Measurements from ENCODE around the gene IYD.

The IYD gene

GRCh38 chr6:150355932-150356331 lies 12.9 kb upstream of the IYD start:
- H2BK120ac ChIP-seq (ENCODE audit: low read depth, low read length), result no peak overlapping the region
- no peak overlapping the region for H3K9ac ChIP-seq (ENCODE audit: low read depth, low read length, poor library complexity)
- H3K36me3 ChIP-seq (replicated peaks in 1 of 2; ENCODE audit: control insufficient read depth in 2 of 2, insufficient read depth in 2 of 2, low read length in 2 of 2), result no peaks in the 10 kb centered on the region
- peak overlapping the region; percentile 47 for H3K23ac ChIP-seq (ENCODE audit: low read depth, low read length, poor library complexity)
- H3K4me2 ChIP-seq (ENCODE audit: insufficient read depth, low read length, poor library complexity, severe bottlenecking), result no peak overlapping the region
- H2BK12ac ChIP-seq (ENCODE audit: low read length), result no peak overlapping the region
- H2AFZ ChIP-seq (ENCODE audit: low read length), result no peak overlapping the region
- no peak overlapping the region for H3K27ac ChIP-seq (replicated peaks; ENCODE audit: low read length)
- H3K4me1 ChIP-seq (ENCODE audit: control insufficient read depth in 2 of 2, insufficient read depth in 1 of 2, low read depth in 1 of 2, low read length in 2 of 2), result no peaks in the 10 kb centered on the region
- no peak overlapping the region for H4K8ac ChIP-seq (ENCODE audit: low read depth, low read length)
- H2AK5ac ChIP-seq (ENCODE audit: low read depth, low read length), result no peak overlapping the region
- no peak overlapping the region for H3K4me3 ChIP-seq (ENCODE audit: low read length in 2 of 2)
- WGBS, 2 donors (ENCODE audit: extremely low coverage in 2 of 2, insufficient read length in 2 of 2, insufficient replicate concordance in 1 of 2), result no CpG with 5 or more reads among the region's 4 CpGs
- no peak overlapping the region for H2BK15ac ChIP-seq (ENCODE audit: low read length)
- H3K18ac ChIP-seq (ENCODE audit: low read length), result peak overlapping the region; percentile 41
- no peak for DNase-seq (ENCODE audit: low spot score)
- H3K79me1 ChIP-seq (ENCODE audit: low read depth, low read length), result no peaks in the 10 kb centered on the region
- H4K91ac ChIP-seq (ENCODE audit: low read depth, low read length, poor library complexity), result no peak overlapping the region
- no peaks in the 10 kb centered on the region for H3K9me3 ChIP-seq (replicated peaks in 1 of 2; ENCODE audit: control insufficient read depth in 2 of 2, insufficient read depth in 1 of 2, low read depth in 1 of 2, low read length in 2 of 2)
- peak overlapping the region; percentile 78 for H3K14ac ChIP-seq (ENCODE audit: low read length)
- H3K4ac ChIP-seq (ENCODE audit: low read length), result peak overlapping the region; percentile 55
- H3K27me3 ChIP-seq (ENCODE audit: control insufficient read depth in 3 of 3, insufficient read depth in 3 of 3, low read depth in 1 of 3, low read length in 3 of 3), result peaks cover 0 to 10% (median 0%) of the 10 kb centered on the region in 3 experiments
- H2BK5ac ChIP-seq (ENCODE audit: low read length), result no peak overlapping the region

DNA sequence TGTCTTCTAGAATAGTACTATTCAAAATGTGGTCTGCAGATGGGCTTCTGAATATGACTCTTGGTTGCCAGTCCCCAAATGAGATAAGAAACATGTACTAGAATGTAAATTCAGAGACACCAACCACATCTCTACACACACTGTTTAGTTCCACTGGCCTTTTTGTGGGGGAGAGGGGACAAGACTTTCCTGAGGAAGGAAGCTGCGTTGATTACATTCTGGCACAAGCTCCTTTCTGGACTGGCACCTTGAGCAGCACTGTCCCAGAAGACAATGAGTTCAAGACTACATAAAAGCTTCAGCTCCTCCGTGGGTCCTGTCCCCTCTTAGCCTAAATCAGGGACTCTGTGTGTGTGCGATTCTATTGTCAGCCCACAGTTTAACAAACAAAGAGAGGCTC lies 6.9 kb upstream of the IYD start:
- H3K4ac ChIP-seq (ENCODE audit: low read length), result no peak overlapping the region
- H2BK15ac ChIP-seq (ENCODE audit: low read length), result no peak overlapping the region
- H3K4me1 ChIP-seq (ENCODE audit: control insufficient read depth in 2 of 2, insufficient read depth in 1 of 2, low read depth in 1 of 2, low read length in 2 of 2), result no peaks in the 10 kb centered on the region
- no peak overlapping the region for H3K27ac ChIP-seq (replicated peaks; ENCODE audit: low read length)
- H3K79me1 ChIP-seq (ENCODE audit: low read depth, low read length), result no peaks in the 10 kb centered on the region
- no peak overlapping the region for H4K91ac ChIP-seq (ENCODE audit: low read depth, low read length, poor library complexity)
- no peak overlapping the region for H2BK5ac ChIP-seq (ENCODE audit: low read length)
- H2BK12ac ChIP-seq (ENCODE audit: low read length), result no peak overlapping the region
- H3K27me3 ChIP-seq (ENCODE audit: control insufficient read depth in 3 of 3, insufficient read depth in 3 of 3, low read depth in 1 of 3, low read length in 3 of 3), result peaks cover 0 to 8% (median 0%) of the 10 kb centered on the region in 3 experiments
- no peak overlapping the region for H3K9ac ChIP-seq (ENCODE audit: low read depth, low read length, poor library complexity)
- H4K8ac ChIP-seq (ENCODE audit: low read depth, low read length), result no peak overlapping the region
- no peaks in the 10 kb centered on the region for H3K9me3 ChIP-seq (replicated peaks in 1 of 2; ENCODE audit: control insufficient read depth in 2 of 2, insufficient read depth in 1 of 2, low read depth in 1 of 2, low read length in 2 of 2)
- H3K18ac ChIP-seq (ENCODE audit: low read length), result no peak overlapping the region
- no peaks in the 10 kb centered on the region for H3K36me3 ChIP-seq (replicated peaks in 1 of 2; ENCODE audit: control insufficient read depth in 2 of 2, insufficient read depth in 2 of 2, low read length in 2 of 2)
- H2AFZ ChIP-seq (ENCODE audit: low read length), result no peak overlapping the region
- no peak overlapping the region for H3K4me2 ChIP-seq (ENCODE audit: insufficient read depth, low read length, poor library complexity, severe bottlenecking)
- no peak overlapping the region for H3K14ac ChIP-seq (ENCODE audit: low read length)
- DNase-seq (ENCODE audit: low spot score), result no peak
- no peak overlapping the region for H2AK5ac ChIP-seq (ENCODE audit: low read depth, low read length)
- WGBS, 2 donors (ENCODE audit: extremely low coverage in 2 of 2, insufficient read length in 2 of 2, insufficient replicate concordance in 1 of 2), result no CpG with 5 or more reads among the region's 3 CpGs
- H3K23ac ChIP-seq (ENCODE audit: low read depth, low read length, poor library complexity), result no peak overlapping the region
- H3K4me3 ChIP-seq (ENCODE audit: low read length in 2 of 2), result no peak overlapping the region
- no peak overlapping the region for H2BK120ac ChIP-seq (ENCODE audit: low read depth, low read length)

- no peak overlapping the region for H2BK15ac ChIP-seq (ENCODE audit: low read length)
- no peak overlapping the region for H3K4me2 ChIP-seq (ENCODE audit: insufficient read depth, low read length, poor library complexity, severe bottlenecking)
- H3K23ac ChIP-seq (ENCODE audit: low read depth, low read length, poor library complexity), result no peak overlapping the region
- H3K9ac ChIP-seq (ENCODE audit: low read depth, low read length, poor library complexity), result no peak overlapping the region
- H3K9me3 ChIP-seq (replicated peaks in 1 of 2; ENCODE audit: control insufficient read depth in 2 of 2, insufficient read depth in 1 of 2, low read depth in 1 of 2, low read length in 2 of 2), result no peaks in the 10 kb centered on the region
- H2BK120ac ChIP-seq (ENCODE audit: low read depth, low read length), result no peak overlapping the region
- no peak overlapping the region for H2AFZ ChIP-seq (ENCODE audit: low read length)
- H3K18ac ChIP-seq (ENCODE audit: low read length), result no peak overlapping the region
- H3K14ac ChIP-seq (ENCODE audit: low read length), result no peak overlapping the region
- no peaks in the 10 kb centered on the region for H3K79me1 ChIP-seq (ENCODE audit: low read depth, low read length)
- no peaks in the 10 kb centered on the region for H3K4me1 ChIP-seq (ENCODE audit: control insufficient read depth in 2 of 2, insufficient read depth in 1 of 2, low read depth in 1 of 2, low read length in 2 of 2)
- no CpG with 5 or more reads among the region's 2 CpGs for WGBS, 2 donors (ENCODE audit: extremely low coverage in 2 of 2, insufficient read length in 2 of 2, insufficient replicate concordance in 1 of 2)
- no peak overlapping the region for H3K4me3 ChIP-seq (ENCODE audit: low read length in 2 of 2)
- no peak overlapping the region for H4K8ac ChIP-seq (ENCODE audit: low read depth, low read length)
- no peak overlapping the region for H4K91ac ChIP-seq (ENCODE audit: low read depth, low read length, poor library complexity)
- no peaks in the 10 kb centered on the region for H3K36me3 ChIP-seq (replicated peaks in 1 of 2; ENCODE audit: control insufficient read depth in 2 of 2, insufficient read depth in 2 of 2, low read length in 2 of 2)
- H2BK12ac ChIP-seq (ENCODE audit: low read length), result no peak overlapping the region
- H3K4ac ChIP-seq (ENCODE audit: low read length), result no peak overlapping the region
- H2BK5ac ChIP-seq (ENCODE audit: low read length), result no peak overlapping the region
- no peak for DNase-seq (ENCODE audit: low spot score)
- H3K27ac ChIP-seq (replicated peaks; ENCODE audit: low read length), result no peak overlapping the region
- H3K27me3 ChIP-seq (ENCODE audit: control insufficient read depth in 3 of 3, insufficient read depth in 3 of 3, low read depth in 1 of 3, low read length in 3 of 3), result peaks cover 0 to 13% (median 0%) of the 10 kb centered on the region in 3 experiments
- no peak overlapping the region for H2AK5ac ChIP-seq (ENCODE audit: low read depth, low read length)
Measured at GRCh38 chr6:150363733-150364132, 5.1 kb upstream of the IYD start.

GRCh38 chr6:150366118-150366778 lies 2.6 kb upstream of the IYD start:
- Histone ChIP-seq H3K18ac (ENCODE audit: low read length) (no peak overlapping the region), H3K4me1 (ENCODE audit: control insufficient read depth in 2 of 2, insufficient read depth in 1 of 2, low read depth in 1 of 2, low read length in 2 of 2) (peaks cover 0 to 2% of the 10 kb centered on the region in 2 donors), H4K91ac (ENCODE audit: low read depth, low read length, poor library complexity) (no peak overlapping the region), H3K4me3 (ENCODE audit: low read length in 2 of 2) (no peak overlapping the region), H3K79me1 (ENCODE audit: low read depth, low read length) (no peaks in the 10 kb centered on the region), H3K4me2 (ENCODE audit: insufficient read depth, low read length, poor library complexity, severe bottlenecking) (no peak overlapping the region), H3K23ac (ENCODE audit: low read depth, low read length, poor library complexity) (no peak overlapping the region), H3K9me3 (replicated peaks in 1 of 2; ENCODE audit: control insufficient read depth in 2 of 2, insufficient read depth in 1 of 2, low read depth in 1 of 2, low read length in 2 of 2) (peaks cover 0 to 2% of the 10 kb centered on the region in 2 donors), H3K14ac (ENCODE audit: low read length) (no peak overlapping the region), H4K8ac (ENCODE audit: low read depth, low read length) (no peak overlapping the region), H3K27me3 (ENCODE audit: control insufficient read depth in 3 of 3, insufficient read depth in 3 of 3, low read depth in 1 of 3, low read length in 3 of 3) (peaks cover 0 to 18% (median 0%) of the 10 kb centered on the region in 3 experiments), H3K27ac (replicated peaks; ENCODE audit: low read length) (no peak overlapping the region), H2AK5ac (ENCODE audit: low read depth, low read length) (no peak overlapping the region), H2BK120ac (ENCODE audit: low read depth, low read length) (no peak overlapping the region), H2AFZ (ENCODE audit: low read length) (no peak overlapping the region), H2BK15ac (ENCODE audit: low read length) (no peak overlapping the region), H2BK12ac (ENCODE audit: low read length) (no peak overlapping the region), H3K36me3 (replicated peaks in 1 of 2; ENCODE audit: control insufficient read depth in 2 of 2, insufficient read depth in 2 of 2, low read length in 2 of 2) (no peaks in the 10 kb centered on the region), H3K4ac (ENCODE audit: low read length) (no peak overlapping the region), H3K9ac (ENCODE audit: low read depth, low read length, poor library complexity) (no peak overlapping the region), H2BK5ac (ENCODE audit: low read length) (no peak overlapping the region)
- DNase-seq (ENCODE audit: low spot score), result no peak
- no CpG with 5 or more reads among the region's 7 CpGs for WGBS, 2 donors (ENCODE audit: extremely low coverage in 2 of 2, insufficient read length in 2 of 2, insufficient replicate concordance in 1 of 2)
